HepG2 (cell line): ENCODE data around the gene RABGEF1. TPM values are rescaled to one million over a fixed set of nuclear protein-coding genes. Genes with fewer than 3 reads are reported as not detected.

ENCODE experiments used
- HMG20A ChIP-seq: IDR thresholded peaks from 2 replicates; pipeline ENCODE4 v1.6.1; 2016; ENCODE audit warnings: borderline replicate concordance
- HNRNPH1 ChIP-seq: fragments of 200-400 bp; formaldehyde crosslinking; optimal IDR thresholded peaks from 2 replicates; pipeline ENCODE3; 2017; ENCODE audit warnings: mild to moderate bottlenecking, low read depth, low read length
- ISX ChIP-seq: sonication (generic); formaldehyde crosslinking; conservative IDR thresholded peaks from 2 replicates; pipeline ENCODE4 v1.5.0; 2020; ENCODE audit warnings: missing genetic modification reagents
- KLF12 ChIP-seq: sonication (generic); formaldehyde crosslinking; IDR thresholded peaks from 2 replicates; pipeline ENCODE4 v1.4.0; 2020; ENCODE audit warnings: missing genetic modification reagents, borderline replicate concordance
- NKX3-1 ChIP-seq: sonication (generic); formaldehyde crosslinking; IDR thresholded peaks from 2 replicates; pipeline ENCODE4 v1.5.0; 2020; ENCODE audit warnings: missing genetic modification reagents
- PHF21A ChIP-seq: sonication (generic); formaldehyde crosslinking; IDR thresholded peaks from 2 replicates; pipeline ENCODE4 v1.5.0; 2020; ENCODE audit warnings: mild to moderate bottlenecking, missing genetic modification reagents
- PTBP1 ChIP-seq: fragments of 200-400 bp; formaldehyde crosslinking; IDR thresholded peaks from 2 replicates; pipeline ENCODE4 v1.6.1; 2018; ENCODE audit warnings: low read length, low read depth; ENCODE audit not compliant: poor library complexity, severe bottlenecking
- TAF15 ChIP-seq: fragments of 200-400 bp; formaldehyde crosslinking; IDR thresholded peaks from one replicate; pipeline ENCODE4 v1.6.1; 2018; ENCODE audit warnings: mild to moderate bottlenecking, low read depth, low read length; ENCODE audit not compliant: poor library complexity, severe bottlenecking
- ZBTB20 ChIP-seq: sonication (generic); formaldehyde crosslinking; IDR thresholded peaks from 2 replicates; pipeline ENCODE4 v1.8.1; 2023; ENCODE audit warnings: missing genetic modification reagents, low read depth, mild to moderate bottlenecking, borderline replicate concordance
- ZFYVE20 ChIP-seq: sonication (generic); formaldehyde crosslinking; IDR thresholded peaks from 2 replicates; pipeline ENCODE4 v1.8.0; 2023; ENCODE audit warnings: low read depth, mild to moderate bottlenecking, moderate library complexity, missing genetic modification reagents, borderline replicate concordance
- ZNF138 ChIP-seq: sonication (generic); formaldehyde crosslinking; IDR thresholded peaks from 2 replicates; pipeline ENCODE4 v1.5.0; 2020; ENCODE audit warnings: mild to moderate bottlenecking, low read depth, missing genetic modification reagents
- ZNF317 ChIP-seq: sonication (generic); formaldehyde crosslinking; IDR thresholded peaks from 2 replicates; pipeline ENCODE4 v1.5.0; 2020; ENCODE audit warnings: mild to moderate bottlenecking, missing genetic modification reagents
- ZNF446 ChIP-seq: sonication (generic); formaldehyde crosslinking; IDR thresholded peaks from 2 replicates; pipeline ENCODE4 v1.5.0; 2020; ENCODE audit warnings: mild to moderate bottlenecking, missing genetic modification reagents
- ZNF530 ChIP-seq: sonication (generic); formaldehyde crosslinking; IDR thresholded peaks from 2 replicates; pipeline ENCODE4 v1.5.0; 2020; ENCODE audit warnings: low read depth, mild to moderate bottlenecking, missing genetic modification reagents
- polyA plus RNA-seq, 8 experiments: library from polyadenylated mRNA; depleted of rRNA in 3 of 8; stranded (reverse) in 7 of 8; unstranded in 1 of 8; fragments of >200 nt; fragmentation: Illumina TruSeq in 4 of 8; extraction: Trizol in 4 of 8; gene quantifications; 2 replicates each; pipeline versions ENCODE4 v1.2.1 to v1.2.3, GENCODE V29; 2011 to 2016; ENCODE audit warnings: low read depth in 4 of 8, missing spikeins in 1 of 8, mixed read lengths in 1 of 8; ENCODE audit not compliant: insufficient read depth in 1 of 8
- total RNA-seq, 5 experiments: library from RNA; depleted of rRNA; stranded (reverse); fragments of >200 nt; fragmentation: Illumina TruSeq; extraction: Trizol; gene quantifications; 2 replicates each; pipeline ENCODE4 v1.2.3, GENCODE V29; 2016; ENCODE audit warnings: low read depth in 1 of 5
- TF ChIP-seq, protein P1 (sequence below): sonication (generic); formaldehyde crosslinking; IDR thresholded peaks from 2 replicates; pipeline ENCODE4 v1.4.0; 2020; ENCODE audit warnings: low read depth, missing genetic modification reagents
- TF ChIP-seq, protein P2 (sequence below): sonication (generic); formaldehyde crosslinking; conservative IDR thresholded peaks from 2 replicates; pipeline ENCODE4 v1.4.0; 2020; ENCODE audit warnings: missing genetic modification reagents
- TF ChIP-seq, protein P3 (sequence below): sonication (generic); formaldehyde crosslinking; IDR thresholded peaks from 2 replicates; pipeline ENCODE4 v1.4.0; 2020; ENCODE audit warnings: missing genetic modification reagents
- TF ChIP-seq, protein P4 (sequence below): IDR thresholded peaks from 2 replicates; pipeline ENCODE4 v1.4.0; 2020; ENCODE audit warnings: mild to moderate bottlenecking, missing genetic modification reagents

Gene RABGEF1
- total and polyA plus RNA-seq, 2 of the 13 experiments (the other 11 are each of a cell fraction or from before 2014, with no cell fraction given), result 22.7 to 35.3 TPM

DNA sequence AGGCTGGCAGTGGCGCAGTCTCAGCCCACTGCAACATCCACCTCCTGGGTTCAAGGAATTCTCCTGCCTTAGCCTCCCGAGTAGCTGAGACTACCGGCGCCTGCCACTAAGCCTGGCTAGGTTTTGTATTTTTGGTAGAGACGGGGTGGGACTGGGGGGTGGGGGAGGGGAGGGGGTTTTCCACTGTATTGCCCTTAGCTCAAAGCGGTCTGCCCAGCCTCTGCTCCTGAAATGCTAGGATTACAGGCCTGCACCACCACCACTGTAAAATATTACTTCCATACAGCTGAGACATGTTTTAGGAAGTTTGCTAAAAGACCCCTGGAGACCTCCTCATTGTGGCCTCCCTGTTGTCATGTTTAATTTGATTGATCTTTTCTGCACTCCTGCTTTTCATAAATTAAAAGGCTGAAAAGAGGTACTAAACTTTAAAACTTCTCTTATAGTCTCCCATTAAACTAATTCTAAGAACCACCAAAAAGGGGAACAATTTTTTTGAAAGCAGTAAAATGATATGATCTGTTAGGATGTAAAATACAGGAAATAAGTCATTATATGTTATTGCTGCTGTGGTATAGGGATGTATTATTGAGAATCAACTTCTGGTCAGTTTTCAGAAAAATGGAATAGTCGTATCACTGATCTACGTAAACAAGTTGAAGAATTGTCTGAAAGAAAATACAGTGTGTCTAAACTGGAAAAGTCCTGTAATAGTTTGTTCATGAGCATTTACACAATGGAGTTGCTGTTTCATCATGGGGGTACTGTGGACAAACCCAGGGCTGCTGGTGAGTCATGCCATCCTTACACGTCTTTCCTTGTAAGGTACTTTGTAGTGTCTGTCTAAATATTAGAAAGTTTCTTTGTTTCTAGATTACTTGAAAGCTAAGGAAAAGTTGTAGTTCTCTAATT lies 107.6 kb downstream of the RABGEF1 start (continued):
- TF ChIP-seq ZNF317 (CRISPR knock-in tag) (no peak), ZNF446 (CRISPR knock-in tag) (no peak), ISX (CRISPR knock-in tag) (no peak), NKX3-1 (CRISPR knock-in tag) (no peak), ZNF530 (CRISPR knock-in tag) (no peak), ZNF138 (CRISPR knock-in tag) (no peak), HMG20A (CRISPR knock-in tag) (peak; percentile 57; the same call in 1 of the 2 replicates), ZFYVE20 (CRISPR knock-in tag) (no peak), PHF21A (CRISPR knock-in tag) (no peak), HNRNPH1 (no peak), KLF12 (CRISPR knock-in tag) (no peak), ZBTB20 (CRISPR knock-in tag) (no peak), PTBP1 (no peak), TAF15 (no peak)
- TF ChIP-seq, protein P1, sequence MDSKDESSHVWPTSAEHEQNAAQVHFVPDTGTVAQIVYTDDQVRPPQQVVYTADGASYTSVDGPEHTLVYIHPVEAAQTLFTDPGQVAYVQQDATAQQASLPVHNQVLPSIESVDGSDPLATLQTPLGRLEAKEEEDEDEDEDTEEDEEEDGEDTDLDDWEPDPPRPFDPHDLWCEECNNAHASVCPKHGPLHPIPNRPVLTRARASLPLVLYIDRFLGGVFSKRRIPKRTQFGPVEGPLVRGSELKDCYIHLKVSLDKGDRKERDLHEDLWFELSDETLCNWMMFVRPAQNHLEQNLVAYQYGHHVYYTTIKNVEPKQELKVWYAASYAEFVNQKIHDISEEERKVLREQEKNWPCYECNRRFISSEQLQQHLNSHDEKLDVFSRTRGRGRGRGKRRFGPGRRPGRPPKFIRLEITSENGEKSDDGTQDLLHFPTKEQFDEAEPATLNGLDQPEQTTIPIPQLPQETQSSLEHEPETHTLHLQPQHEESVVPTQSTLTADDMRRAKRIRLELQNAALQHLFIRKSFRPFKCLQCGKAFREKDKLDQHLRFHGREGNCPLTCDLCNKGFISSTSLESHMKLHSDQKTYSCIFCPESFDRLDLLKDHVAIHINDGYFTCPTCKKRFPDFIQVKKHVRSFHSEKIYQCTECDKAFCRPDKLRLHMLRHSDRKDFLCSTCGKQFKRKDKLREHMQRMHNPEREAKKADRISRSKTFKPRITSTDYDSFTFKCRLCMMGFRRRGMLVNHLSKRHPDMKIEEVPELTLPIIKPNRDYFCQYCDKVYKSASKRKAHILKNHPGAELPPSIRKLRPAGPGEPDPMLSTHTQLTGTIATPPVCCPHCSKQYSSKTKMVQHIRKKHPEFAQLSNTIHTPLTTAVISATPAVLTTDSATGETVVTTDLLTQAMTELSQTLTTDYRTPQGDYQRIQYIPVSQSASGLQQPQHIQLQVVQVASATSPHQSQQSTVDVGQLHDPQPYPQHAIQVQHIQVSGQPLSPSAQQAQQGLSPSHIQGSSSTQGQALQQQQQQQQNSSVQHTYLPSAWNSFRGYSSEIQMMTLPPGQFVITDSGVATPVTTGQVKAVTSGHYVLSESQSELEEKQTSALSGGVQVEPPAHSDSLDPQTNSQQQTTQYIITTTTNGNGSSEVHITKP, result no peak
- TF ChIP-seq, protein P2, sequence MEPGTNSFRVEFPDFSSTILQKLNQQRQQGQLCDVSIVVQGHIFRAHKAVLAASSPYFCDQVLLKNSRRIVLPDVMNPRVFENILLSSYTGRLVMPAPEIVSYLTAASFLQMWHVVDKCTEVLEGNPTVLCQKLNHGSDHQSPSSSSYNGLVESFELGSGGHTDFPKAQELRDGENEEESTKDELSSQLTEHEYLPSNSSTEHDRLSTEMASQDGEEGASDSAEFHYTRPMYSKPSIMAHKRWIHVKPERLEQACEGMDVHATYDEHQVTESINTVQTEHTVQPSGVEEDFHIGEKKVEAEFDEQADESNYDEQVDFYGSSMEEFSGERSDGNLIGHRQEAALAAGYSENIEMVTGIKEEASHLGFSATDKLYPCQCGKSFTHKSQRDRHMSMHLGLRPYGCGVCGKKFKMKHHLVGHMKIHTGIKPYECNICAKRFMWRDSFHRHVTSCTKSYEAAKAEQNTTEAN (CRISPR knock-in tag), result no peak
- TF ChIP-seq, protein P3, sequence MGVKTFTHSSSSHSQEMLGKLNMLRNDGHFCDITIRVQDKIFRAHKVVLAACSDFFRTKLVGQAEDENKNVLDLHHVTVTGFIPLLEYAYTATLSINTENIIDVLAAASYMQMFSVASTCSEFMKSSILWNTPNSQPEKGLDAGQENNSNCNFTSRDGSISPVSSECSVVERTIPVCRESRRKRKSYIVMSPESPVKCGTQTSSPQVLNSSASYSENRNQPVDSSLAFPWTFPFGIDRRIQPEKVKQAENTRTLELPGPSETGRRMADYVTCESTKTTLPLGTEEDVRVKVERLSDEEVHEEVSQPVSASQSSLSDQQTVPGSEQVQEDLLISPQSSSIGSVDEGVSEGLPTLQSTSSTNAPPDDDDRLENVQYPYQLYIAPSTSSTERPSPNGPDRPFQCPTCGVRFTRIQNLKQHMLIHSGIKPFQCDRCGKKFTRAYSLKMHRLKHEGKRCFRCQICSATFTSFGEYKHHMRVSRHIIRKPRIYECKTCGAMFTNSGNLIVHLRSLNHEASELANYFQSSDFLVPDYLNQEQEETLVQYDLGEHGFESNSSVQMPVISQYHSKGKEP (CRISPR knock-in tag), result no peak
- TF ChIP-seq, protein P4, sequence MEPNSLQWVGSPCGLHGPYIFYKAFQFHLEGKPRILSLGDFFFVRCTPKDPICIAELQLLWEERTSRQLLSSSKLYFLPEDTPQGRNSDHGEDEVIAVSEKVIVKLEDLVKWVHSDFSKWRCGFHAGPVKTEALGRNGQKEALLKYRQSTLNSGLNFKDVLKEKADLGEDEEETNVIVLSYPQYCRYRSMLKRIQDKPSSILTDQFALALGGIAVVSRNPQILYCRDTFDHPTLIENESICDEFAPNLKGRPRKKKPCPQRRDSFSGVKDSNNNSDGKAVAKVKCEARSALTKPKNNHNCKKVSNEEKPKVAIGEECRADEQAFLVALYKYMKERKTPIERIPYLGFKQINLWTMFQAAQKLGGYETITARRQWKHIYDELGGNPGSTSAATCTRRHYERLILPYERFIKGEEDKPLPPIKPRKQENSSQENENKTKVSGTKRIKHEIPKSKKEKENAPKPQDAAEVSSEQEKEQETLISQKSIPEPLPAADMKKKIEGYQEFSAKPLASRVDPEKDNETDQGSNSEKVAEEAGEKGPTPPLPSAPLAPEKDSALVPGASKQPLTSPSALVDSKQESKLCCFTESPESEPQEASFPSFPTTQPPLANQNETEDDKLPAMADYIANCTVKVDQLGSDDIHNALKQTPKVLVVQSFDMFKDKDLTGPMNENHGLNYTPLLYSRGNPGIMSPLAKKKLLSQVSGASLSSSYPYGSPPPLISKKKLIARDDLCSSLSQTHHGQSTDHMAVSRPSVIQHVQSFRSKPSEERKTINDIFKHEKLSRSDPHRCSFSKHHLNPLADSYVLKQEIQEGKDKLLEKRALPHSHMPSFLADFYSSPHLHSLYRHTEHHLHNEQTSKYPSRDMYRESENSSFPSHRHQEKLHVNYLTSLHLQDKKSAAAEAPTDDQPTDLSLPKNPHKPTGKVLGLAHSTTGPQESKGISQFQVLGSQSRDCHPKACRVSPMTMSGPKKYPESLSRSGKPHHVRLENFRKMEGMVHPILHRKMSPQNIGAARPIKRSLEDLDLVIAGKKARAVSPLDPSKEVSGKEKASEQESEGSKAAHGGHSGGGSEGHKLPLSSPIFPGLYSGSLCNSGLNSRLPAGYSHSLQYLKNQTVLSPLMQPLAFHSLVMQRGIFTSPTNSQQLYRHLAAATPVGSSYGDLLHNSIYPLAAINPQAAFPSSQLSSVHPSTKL (CRISPR knock-in tag), result peak; percentile 74
